Tibial nerve (tissue), 3 donors: ENCODE results near the gene WFDC12.

Experiments
- POLR2A ChIP-seq, 2 donors: fragments of 450-650 bp; IDR thresholded peaks; one replicate each; pipeline ENCODE4 v1.6.1; 2017; ENCODE audit warnings: antibody characterized with exemption in 2 of 2, mild to moderate bottlenecking in 2 of 2, moderate library complexity in 2 of 2
- TF ChIP-seq, protein P1 (sequence below), 5 experiments: fragments of 200-600 bp in 3 of 5; fragments of 450-650 bp in 2 of 5; sonication (generic) in 3 of 5; IDR thresholded peaks; one replicate each; pipeline ENCODE4 v1.5.1; 2016 to 2019; ENCODE audit warnings: antibody characterized with exemption in 5 of 5, mild to moderate bottlenecking in 3 of 5, moderate library complexity in 2 of 5

DNA sequence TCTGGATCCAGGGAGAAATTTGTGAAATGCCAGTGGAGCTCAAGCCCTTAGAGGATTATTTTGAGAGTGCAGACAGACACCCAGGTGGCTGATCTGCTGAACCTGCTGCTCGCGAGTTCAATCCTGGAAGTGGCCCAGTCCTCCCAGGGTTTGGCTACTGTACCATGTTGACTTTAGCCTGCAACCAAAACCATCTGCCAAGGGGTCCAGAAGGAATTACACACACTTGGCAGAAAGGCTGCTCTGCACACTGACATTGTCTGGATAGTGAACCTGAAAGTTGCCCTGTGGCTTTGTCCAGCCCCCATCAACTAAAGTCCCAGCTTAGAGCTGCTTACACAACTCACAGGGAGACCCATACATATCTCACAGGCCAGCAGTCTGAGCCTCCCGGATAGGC lies 28.9 kb upstream of the WFDC12 start:
- TF ChIP-seq, protein P1, sequence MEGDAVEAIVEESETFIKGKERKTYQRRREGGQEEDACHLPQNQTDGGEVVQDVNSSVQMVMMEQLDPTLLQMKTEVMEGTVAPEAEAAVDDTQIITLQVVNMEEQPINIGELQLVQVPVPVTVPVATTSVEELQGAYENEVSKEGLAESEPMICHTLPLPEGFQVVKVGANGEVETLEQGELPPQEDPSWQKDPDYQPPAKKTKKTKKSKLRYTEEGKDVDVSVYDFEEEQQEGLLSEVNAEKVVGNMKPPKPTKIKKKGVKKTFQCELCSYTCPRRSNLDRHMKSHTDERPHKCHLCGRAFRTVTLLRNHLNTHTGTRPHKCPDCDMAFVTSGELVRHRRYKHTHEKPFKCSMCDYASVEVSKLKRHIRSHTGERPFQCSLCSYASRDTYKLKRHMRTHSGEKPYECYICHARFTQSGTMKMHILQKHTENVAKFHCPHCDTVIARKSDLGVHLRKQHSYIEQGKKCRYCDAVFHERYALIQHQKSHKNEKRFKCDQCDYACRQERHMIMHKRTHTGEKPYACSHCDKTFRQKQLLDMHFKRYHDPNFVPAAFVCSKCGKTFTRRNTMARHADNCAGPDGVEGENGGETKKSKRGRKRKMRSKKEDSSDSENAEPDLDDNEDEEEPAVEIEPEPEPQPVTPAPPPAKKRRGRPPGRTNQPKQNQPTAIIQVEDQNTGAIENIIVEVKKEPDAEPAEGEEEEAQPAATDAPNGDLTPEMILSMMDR (IDR thresholded peaks at IDR 0.05), result no peak
- no peak for TF ChIP-seq POLR2A (IDR thresholded peaks at IDR 0.05)
